HG02759 (cell line): Measurements from ENCODE around the gene CYS1.
A peak's percentile ranks its signal among the peaks of the same experiment; 100 is the strongest.
"Not testable (repeated sequence)": the region's sequence is repeated elsewhere in the genome, so short reads cannot be mapped to it uniquely, and the experiment has no call there.

Source experiments
- ATAC-seq: cut with Tn5 transposase; IDR thresholded peaks from one replicate; pipeline ENCODE4 v1.9.1; 2021; ENCODE audit warnings: mild to moderate bottlenecking, moderate library complexity; ENCODE audit not compliant: unreplicated experiment

The CYS1 gene

DNA sequence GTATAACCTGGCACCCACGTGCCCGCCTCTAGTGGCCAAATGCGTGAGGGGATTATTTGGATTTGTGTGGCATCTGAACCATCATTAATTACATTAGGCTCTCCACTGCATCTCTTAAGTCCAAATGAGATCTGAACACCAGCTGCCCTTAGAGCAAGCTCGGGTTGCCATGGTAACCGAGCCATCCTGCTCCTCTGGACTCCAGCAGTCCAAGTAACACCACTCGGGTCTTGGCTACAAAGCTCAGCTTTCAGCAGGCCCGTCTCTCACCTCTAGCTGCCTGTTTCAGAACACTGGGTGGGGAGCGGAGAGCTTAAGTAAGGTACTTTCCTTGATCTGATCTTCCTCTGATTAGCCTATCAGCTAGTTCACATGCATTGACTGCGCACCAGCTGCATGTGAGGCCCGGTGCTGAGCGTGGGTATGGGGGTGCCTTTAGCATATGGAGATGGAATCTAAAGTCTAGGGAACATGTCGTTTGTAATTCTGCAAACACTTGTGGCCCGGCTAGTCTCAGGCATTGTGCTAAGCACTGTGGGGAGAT lies 14.1 kb upstream of the CYS1 start:
- no peak for ATAC-seq

DNA sequence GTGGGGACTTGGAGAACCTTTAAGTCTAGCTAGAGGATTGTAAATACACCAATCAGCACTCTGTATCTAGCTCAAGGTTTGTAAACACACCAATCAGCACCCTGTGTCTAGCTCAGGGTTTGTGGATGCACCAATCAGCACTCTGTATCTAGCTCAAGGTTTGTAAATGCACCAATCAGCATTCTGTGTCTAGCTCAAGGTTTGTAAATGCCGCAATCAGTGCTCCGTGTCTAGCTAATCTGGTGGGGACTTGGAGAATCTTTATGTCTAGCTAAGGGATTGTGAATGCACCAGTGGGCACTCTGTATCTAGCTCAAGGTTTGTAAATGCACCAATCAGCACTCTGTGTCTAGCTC lies 11.7 kb upstream of the CYS1 start:
- not testable (repeated sequence) for ATAC-seq

DNA sequence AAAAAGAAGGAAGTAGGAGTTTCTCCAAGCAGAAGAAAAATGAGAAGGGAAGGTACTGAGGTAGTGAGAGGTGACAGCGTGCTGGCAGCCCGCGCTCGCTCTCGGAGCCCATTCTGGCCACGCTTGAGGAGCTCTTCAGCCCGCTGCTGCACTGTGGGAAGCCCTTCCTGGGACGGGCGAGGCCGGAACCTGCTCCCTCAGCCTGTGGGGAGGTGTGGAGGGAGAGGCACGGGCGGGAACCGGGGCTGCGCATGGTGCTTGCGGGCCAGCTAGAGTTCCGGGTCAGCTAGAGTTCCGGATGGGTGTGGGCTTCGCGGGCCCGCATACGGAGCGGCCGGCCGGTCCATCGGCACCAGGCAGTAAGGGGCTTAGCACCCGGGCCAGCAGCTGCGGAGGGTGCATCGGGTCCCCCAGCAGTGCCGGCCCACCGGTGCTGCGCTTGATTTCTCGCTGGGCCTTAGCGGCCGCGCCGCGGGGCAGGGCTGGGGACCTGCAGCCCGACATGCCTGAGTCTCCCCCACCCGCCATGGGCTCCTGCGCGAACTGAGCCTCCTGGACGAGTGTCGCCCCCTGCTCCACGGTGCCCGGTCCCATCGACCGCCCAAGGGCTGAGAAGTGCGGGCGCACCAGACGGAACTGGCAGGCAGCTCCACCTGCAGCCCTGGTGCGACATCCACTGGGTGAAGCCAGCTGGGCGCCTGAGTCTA lies 11.1 kb upstream of the CYS1 start:
- peak; percentile 44 for ATAC-seq

DNA sequence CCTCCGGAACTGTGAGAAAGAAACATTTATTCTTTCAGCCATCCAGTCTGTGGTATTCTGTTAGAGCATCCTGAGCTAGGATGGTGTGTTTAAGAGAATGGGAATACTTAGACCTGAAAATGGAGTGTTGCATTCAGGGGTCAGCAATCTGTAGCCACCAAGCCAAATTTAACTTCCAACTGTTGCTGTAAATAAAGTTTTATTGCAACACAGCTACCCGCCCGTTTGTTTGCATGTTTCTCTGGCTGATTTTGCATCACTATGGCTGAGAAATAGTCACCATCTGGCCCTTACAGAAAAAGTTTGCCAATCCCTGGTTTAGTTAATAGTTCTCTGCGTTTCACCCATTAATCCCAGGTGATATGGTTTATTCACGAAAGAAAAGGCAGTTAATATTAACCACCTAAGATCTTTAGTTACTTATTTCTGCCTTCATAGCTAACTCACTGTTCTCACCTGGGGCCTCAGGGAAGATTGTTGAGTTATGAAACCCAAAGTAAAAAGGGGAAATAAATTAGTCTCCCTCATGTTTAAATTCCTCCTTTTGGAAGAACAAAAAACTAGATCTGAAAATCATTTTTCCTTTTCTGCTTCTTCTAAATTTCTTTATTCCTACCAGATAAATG lies 9.5 kb upstream of the CYS1 start:
- ATAC-seq: peak; percentile 49

DNA sequence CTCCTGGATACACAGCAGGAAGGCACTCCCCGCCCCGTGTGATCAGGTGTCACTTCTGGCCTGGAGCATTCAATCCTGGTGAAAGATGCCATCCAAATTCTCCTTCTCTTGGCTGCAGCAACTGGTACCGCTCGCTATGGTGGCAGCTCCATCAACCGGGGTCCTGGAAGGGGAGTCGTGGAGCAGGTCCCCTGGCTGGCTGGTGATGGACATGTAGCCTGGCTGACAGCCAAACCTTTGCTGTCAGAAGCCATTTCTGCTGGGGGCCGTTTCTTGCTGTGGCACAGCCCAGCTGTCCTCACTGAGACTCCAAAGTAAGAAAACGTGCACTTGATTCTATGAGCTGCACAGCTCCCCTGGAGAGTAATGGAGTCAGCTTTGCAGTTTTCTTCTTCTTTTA lies 7.1 kb upstream of the CYS1 start:
- no peak for ATAC-seq

DNA sequence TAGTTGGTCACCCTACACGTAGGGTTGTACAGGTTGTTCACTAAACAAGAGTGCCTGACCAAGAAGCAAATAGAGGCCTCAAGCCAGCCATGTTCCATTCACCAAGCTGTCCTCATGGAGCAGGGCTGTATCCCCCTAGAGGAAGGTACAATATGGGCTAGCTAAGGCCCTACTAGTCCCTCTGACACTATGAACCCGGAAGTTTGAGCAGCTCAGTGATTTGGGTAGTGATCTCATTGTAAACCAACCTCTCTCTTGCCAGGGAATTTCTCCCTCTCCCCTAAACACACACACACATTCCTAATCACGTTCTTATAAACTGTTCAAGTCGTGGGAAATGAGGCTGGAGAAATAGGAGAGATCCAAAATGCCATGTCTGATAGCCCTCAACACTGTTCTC lies 6.7 kb upstream of the CYS1 start:
- no peak for ATAC-seq

DNA sequence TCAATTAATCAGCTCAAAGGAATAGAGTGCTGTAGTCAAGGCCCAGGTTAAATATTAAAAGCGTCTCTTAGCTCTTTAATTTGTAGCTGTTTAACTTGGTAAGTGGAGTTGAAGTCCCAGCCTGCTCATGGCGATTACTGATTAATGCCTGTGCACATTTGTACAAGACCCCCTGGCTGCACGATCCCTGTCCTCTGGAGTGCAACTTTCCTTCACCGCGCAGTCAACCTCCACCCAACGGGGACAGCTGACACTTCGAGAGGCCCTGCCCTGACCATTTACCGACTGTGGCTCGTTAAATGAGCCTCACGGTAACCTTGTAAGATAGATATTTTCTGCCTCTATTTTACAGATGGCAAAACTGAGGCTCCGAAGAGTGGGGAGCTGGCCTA lies 5.5 kb upstream of the CYS1 start:
- no peak for ATAC-seq

DNA sequence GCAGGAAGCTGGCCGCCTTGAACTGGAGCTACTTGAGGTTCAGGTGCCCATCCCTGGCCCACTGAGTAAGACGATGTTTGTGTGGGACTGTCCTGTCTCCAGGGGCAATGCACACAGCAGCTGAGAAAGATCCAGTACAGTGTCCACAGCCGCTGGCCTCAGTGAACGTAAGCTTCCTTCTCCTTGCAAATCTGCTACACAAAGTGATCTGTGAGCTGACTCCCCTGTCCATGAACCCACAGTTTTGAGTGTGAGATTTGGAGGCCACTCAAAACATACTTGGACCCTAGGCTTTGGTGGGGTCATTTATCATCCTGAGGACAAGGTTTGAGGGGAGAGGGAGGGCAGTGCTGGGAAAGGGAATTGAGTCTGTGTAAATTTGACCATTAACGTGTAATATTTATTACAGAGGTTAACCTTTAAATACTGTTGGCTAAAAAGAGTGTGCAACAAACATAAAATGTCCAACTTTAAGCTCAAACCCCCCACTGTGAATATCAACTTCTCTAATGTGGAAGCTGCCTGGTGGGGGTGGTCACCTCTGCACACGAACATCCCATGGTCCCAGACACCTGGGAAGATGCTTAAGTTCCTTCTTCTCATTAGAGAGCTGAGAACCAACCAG lies 4.9 kb upstream of the CYS1 start:
- no peak for ATAC-seq

DNA sequence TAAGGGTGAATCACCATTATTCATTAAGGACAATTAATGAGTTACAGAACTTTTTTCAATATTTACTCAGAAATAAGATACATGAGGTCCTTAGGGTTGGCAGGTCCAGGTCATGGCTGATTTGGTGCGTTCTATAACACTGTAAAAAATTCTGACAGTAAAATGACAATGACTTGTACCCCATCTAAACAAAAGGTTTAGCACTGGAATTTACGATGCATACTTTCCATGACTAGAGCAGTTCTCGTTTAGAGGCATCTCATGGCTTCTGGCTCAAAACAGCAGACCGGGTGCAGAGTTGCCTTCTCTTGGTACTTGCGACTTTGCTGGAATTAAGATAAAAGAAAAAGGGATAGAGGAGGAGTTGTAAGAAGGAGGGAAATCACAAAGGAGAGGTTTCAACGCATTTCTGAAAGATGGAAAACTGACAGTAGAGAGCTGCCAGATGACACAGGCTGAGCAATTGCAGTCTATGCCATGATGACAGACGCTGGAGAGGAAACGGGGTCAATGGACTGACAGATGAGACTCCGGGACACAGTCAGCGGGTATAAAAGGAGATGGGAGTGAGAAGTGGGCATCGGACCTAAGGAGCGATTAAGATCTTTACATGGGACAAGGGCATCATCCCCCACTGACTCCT lies 4.1 kb upstream of the CYS1 start:
- ATAC-seq: no peak

DNA sequence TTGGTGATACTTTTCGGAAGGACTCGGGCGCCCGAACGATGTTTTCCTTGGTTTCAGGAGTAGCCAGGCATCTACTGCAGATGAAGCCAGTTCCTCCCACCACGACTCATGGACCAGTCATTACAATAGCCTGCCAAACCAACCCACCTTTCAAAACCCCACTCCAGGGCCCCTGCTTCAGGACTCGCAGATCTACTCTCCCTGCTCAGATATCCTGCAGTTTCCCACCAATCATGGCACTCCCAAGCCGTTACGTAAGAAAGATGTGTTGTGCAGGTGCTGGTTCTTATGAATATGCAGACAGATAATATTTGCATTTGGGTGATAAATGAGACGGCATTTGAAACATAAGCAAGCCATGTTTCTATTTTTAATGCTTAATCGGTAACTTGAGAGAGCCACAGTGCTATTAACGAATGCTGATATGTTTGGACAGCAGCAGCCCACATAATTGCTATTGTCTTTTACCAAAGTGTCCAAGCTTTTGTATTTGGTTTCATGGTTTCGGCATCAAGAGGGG lies 3.5 kb upstream of the CYS1 start:
- ATAC-seq: peak; percentile 20

DNA sequence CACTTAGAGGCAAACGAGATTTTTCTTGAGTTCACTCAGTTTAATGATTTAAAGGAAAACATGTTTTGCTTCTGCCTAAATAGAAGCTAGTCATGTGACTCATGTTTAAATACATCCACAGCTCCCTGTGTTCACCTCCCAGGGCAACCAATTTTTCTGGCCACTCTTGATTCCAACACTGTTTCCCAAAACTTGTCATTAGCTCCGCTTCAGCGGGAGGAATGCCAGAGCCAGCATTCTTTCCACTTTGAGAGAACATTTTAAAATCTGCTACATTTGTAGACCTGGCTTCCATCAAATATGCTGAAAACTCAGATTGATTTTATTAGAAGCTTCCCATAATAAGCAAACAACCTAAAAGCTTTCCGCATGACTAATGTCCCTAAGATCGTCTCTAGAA lies 2.8 kb upstream of the CYS1 start:
- ATAC-seq: no peak

DNA sequence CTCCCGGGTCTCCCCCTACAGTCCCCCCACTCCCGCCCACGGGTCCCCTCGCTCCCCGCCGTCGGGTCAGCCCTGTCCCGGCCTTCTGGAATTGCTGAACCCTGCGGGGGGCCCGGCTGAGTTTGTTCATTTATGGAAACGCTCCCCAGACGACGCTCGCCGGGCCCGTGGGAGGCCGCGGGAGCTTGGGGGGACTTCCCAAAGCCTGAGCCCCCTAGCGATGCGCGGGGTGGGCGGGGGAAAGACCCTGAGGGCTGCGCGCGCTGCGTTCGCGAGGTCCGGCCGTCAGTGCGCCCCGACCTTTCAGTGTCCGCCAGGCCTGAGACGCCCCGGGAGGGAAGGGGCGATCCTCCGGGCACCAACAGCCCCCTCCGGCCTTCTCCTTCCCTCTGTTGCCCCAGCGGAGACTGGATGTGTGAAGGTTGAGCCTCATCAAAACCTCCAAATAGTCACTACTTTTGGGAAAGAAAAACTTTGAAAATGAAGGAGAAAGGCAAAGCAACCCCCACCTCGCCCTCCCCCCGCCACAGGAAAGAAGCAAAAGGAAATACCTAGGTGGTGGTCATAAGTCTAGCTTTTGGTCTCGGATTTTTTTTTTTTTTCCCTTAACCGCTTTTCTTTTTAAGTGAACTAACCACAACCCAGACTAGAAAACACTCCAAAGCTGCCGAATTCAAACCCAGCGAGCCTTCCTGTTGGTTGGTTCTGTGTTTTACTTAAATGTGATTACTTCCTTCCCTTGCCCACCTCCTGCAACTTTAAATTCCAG lies 509 bp upstream of the CYS1 start:
- peak; percentile 29 for ATAC-seq

DNA sequence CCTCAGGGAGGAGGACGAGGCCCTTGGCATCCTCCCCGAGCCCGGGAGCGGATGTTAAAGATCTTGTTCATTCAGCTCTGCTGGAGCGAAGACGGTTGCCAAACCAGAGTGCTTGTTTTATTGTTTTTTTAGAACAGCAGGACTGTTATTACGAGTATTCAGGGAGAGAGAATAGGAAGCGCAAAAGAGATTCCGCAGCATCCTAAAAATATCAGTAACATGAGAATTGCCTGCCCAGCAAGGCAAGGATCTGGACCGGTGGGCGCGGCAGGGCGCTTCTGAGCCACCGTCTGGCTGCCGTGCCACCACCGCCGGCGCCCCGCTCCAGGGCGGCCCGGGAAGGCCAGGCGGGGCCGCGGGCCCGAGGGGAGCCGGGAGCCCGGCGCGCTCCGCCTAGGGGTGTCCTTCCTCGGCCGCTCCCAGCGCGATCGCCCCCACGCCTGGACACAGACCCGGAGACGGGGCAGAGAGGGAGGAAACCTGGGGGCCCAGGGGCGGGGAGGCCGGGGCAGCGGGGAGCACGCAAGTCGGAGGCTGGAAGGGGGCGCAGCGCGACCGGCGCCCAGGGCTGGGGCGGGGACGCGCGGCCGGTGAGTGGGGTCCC lies 843 bp downstream of the CYS1 start:
- peak; percentile 30 for ATAC-seq

DNA sequence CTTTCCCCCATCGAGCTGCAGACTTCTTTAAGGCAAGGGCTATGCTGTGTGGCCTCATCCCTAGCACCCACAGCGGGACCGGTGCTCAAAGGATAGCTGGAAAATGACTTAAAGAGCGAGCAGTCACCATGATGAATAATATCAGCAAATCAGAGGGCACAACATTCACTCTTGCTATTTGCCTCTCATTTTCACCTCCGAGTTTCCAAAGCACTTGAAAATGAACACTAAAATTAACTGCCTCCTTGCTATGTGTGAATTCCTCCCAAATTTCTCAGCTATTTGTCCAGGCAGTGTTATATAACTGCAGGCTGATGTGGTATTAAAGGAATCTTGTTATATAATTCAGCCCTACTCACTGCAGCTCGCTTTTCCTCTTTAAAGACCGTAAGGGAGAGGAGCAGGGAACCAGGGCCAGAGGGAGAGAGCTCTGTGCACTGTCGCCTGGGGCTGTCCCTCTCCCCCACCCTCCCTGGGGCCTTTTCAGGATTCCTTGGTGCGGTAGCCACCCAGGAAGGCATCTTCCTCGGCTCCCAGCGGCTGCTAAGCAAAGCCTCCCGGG lies 1.4 kb downstream of the CYS1 start:
- ATAC-seq: no peak

DNA sequence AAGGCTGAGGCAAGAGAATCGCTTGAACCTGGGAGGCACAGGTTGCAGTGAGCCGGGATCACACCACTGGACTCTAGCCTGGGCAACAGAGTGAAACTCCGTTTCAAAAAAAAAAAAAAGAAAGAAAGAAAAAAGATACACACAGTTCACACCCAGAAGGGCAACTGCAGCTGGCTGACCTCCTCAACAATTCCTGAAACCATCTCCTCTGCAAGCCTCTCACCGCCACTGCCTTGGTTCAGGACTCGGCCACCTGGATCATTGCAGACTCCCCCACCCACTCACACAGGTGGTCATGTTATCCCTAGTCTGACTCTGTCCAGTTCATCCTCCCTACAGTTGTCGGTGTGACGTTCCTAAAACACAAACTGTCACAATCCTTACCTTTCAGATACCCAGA lies 2.2 kb downstream of the CYS1 start:
- ATAC-seq: no peak

DNA sequence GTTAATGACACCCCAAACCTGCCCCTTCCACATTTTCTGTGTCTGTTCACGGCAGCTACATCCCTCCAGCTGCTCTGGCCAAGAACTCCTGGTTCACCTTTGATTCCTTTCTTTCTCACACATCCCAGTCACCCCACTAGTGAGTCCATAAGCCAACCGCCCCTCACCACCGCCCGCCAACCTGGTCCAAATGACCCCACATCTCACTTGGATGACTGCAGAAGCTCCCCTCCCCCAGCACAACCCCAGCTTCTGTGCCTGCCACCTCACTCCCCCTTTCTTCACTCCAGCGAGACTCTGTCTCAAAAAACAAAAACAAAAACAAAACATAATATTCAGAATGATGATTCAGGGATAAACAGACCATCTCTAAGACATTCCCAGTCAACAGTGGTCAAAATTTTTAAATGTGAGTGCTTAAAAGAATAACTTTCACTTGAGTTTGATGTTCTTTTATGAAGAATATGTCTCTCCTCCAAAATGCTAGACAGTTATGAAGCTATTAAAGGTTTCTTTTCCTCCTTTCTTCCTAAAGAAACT lies 3.2 kb downstream of the CYS1 start:
- no peak for ATAC-seq

DNA sequence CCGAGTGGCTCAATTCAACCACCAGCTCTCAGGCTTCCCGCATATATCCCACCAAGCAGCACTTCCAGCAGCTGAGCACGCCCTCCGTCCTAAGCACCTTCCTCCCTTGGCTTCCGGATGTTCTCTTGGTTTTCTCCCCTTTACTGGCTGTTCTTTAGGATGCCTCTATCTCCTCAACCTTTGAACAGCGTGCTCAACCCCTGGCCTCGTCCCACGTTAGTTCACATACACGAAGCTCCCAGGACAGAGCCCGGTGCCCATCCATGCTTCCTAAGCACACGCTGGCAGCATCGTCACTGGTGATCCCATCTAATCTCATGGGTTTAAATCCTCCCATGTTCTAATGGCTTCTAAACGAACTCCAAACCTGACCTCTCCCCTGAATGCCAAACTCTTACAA lies 3.7 kb downstream of the CYS1 start:
- no peak for ATAC-seq

DNA sequence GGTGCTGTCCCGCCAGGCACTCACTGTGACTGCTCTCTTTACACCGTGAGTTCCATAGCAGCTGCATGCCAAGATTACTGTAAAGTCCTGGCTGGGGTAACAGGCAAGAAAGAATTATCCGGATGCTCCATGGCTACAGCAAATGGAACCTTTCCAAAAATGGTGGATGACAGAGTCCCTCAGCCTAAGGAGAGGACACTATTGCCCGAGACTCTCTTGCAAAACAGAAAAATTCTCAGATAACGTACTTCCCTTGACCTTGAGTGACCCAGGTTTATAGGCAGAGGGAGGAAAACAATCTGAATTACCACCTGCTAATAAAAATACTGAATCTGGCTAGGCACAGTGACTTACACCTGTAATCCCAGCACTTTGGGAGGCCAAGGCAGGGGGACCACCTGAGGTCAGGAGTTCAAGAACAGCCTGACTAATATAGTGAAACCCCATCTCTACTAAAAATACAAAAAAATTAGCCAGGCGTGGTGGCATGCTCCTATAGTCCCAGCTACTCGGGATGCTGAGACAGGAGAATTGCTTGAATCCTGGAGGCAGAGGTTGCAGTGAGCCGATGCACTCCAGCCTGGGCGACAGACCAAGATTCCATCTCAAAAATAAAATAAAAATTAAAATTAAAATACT lies 4.5 kb downstream of the CYS1 start:
- ATAC-seq: no peak

DNA sequence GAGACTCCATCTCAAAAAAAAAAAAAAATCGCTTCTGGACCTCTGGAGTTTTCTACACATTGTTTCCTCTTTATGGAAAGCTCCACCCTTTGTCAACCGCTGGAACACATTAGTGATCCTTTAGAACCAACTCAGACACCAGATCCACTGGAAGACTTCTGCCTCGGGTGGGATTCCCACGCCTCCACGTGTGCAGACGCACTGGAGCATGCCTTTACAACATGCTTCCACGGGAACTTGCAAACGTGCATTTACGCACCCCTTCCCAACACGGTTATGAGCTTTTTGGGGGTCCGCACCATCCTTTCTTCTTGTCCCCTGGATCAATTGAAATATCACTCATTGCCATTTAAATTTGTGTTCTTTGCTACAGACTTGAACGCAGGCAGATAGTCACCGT lies 5.1 kb downstream of the CYS1 start:
- ATAC-seq: no peak
